HCT116 (cell line): ENCODE measurements around the gene MAGIX. TPM values are rescaled to one million over a fixed set of nuclear protein-coding genes. Genes with fewer than 3 reads are reported as not detected.

Source experiments
- ATAC-seq: fragments of 200-7000 bp; cut with Tn5 transposase; 2 replicates; pipeline ENCODE4 v1.9.1; 2020; ENCODE audit warnings: mild to moderate bottlenecking, moderate library complexity
- BruUV-seq: library from RNA; stranded (reverse); fragments of 400-500 nt; replicated peaks from 2 replicates; lab custom pipeline; 2021; lab: Mats Ljungman, UMichigan
- CTCF ChIA-PET: fragments of 300-600 bp; sonication (Branson Sonifier 250); formaldehyde crosslinking; loops from one replicate; lab custom pipeline; 2021; ENCODE audit warnings: antibody characterized with exemption; lab: Charles Lee
- POLR2A ChIA-PET: fragments of 300-600, 350-600 bp; sonication (Branson Sonifier 250); formaldehyde crosslinking; loops from one replicate; lab custom pipeline; 2021; ENCODE audit warnings: antibody characterized with exemption; lab: Charles Lee
- RAD21 ChIA-PET, 2 experiments: fragments of 300-600 bp; sonication (Branson Sonifier 250); formaldehyde crosslinking; loops; one replicate each; lab custom pipeline; 2023; ENCODE audit warnings: low total read pairs in 2 of 2; ENCODE audit not compliant: uncharacterized antibody in 2 of 2, unreplicated experiment in 2 of 2, low non-redundant PET in 1 of 2; lab: Charles Lee
- DNase-seq: peaks from one replicate; pipeline ENCODE4 v3.0.0-alpha.2; 2010; ENCODE audit warnings: low read depth, low spot score
- H2AFZ ChIP-seq: fragments of 200-600 bp; shearing (Covaris generic), sonication (generic); 2 replicates; pipeline ENCODE4 v1.6.1; 2017; ENCODE audit warnings: low read depth, mixed run types, mixed read lengths, antibody characterized with exemption, low read length; ENCODE audit not compliant: poor library complexity, severe bottlenecking
- H3K27ac ChIP-seq: 2 replicates; pipeline ENCODE4 v1.5.1; 2012; ENCODE audit warnings: low read depth, low read length
- H3K27me3 ChIP-seq: fragments of 200-600 bp; sonication (generic); 2 replicates; pipeline ENCODE4 v1.6.1; 2016; ENCODE audit warnings: mixed run types, low read length, mixed read lengths; ENCODE audit not compliant: insufficient read depth
- H3K36me3 ChIP-seq, 2 experiments: fragments of 200-500 bp in 1 of 2; fragments of 200-600 bp in 1 of 2; sonication (Bioruptor generic) in 1 of 2; sonication (generic) in 1 of 2; 2 replicates each; pipeline versions ENCODE4 v1.5.1 to v1.6.1; 2014 to 2016; ENCODE audit warnings: low read length in 2 of 2, inconsistent platforms in 1 of 2, mixed read lengths in 1 of 2, mixed run types in 1 of 2; ENCODE audit not compliant: insufficient read depth in 2 of 2, control insufficient read depth in 1 of 2
- H3K4me1 ChIP-seq, 2 experiments: fragments of 200-600 bp in 1 of 2; sonication (generic) in 1 of 2; 2 replicates each; pipeline versions ENCODE4 v1.5.1 to v1.6.1; 2012 to 2017; ENCODE audit warnings: low read length in 2 of 2, inconsistent platforms in 1 of 2, mild to moderate bottlenecking in 1 of 2, mixed read lengths in 1 of 2, mixed run types in 1 of 2, moderate library complexity in 1 of 2; ENCODE audit not compliant: insufficient read depth in 2 of 2, control insufficient read depth in 1 of 2
- H3K4me2 ChIP-seq: fragments of 200-600 bp; sonication (generic); 2 replicates; pipeline ENCODE4 v1.6.1; 2017; ENCODE audit warnings: mixed run types, low read length, mixed read lengths
- H3K4me3 ChIP-seq, 2 experiments: fragments of 200-600 bp in 1 of 2; sonication (generic) in 1 of 2; replicated peaks in 1 of 2; 2 replicates each; pipeline ENCODE4 v1.5.1; 2011 to 2016; ENCODE audit warnings: low read length in 2 of 2, control low read depth in 1 of 2, low read depth in 1 of 2, mild to moderate bottlenecking in 1 of 2, mixed read lengths in 1 of 2, mixed run types in 1 of 2
- H3K79me2 ChIP-seq: fragments of 200-600 bp; sonication (generic); 2 replicates; pipeline ENCODE4 v1.6.1; 2017; ENCODE audit warnings: mild to moderate bottlenecking, mixed run types, low read length, moderate library complexity, mixed read lengths; ENCODE audit not compliant: insufficient read depth
- H3K9ac ChIP-seq: fragments of 200-600 bp; sonication (generic); 2 replicates; pipeline ENCODE4 v1.6.1; 2016; ENCODE audit warnings: low read length, mixed read lengths
- H3K9me2 ChIP-seq: fragments of 200-600 bp; sonication (generic), shearing (Covaris generic); 2 replicates; pipeline ENCODE4 v1.6.1; 2017; ENCODE audit warnings: mixed run types, mild to moderate bottlenecking, moderate library complexity; ENCODE audit not compliant: insufficient read depth
- H3K9me3 ChIP-seq, 2 experiments: fragments of 200-500 bp in 1 of 2; fragments of 200-600 bp in 1 of 2; sonication (Bioruptor generic) in 1 of 2; sonication (generic) in 1 of 2; 2 replicates each; pipeline ENCODE4 v1.6.1; 2014 to 2017; ENCODE audit warnings: low read length in 2 of 2, mixed read lengths in 2 of 2, inconsistent platforms in 1 of 2, low read depth in 1 of 2, mild to moderate bottlenecking in 1 of 2, mixed run types in 1 of 2, moderate library complexity in 1 of 2; ENCODE audit not compliant: control insufficient read depth in 1 of 2, insufficient read depth in 1 of 2
- H4K20me1 ChIP-seq: fragments of 200-600 bp; sonication (generic), shearing (Covaris generic); 2 replicates; pipeline ENCODE4 v1.6.1; 2017; ENCODE audit warnings: mixed run types, mild to moderate bottlenecking, moderate library complexity; ENCODE audit not compliant: insufficient read depth
- CTCF ChIP-seq, 3 experiments: fragments of 200-600 bp in 1 of 3; sonication (generic) in 1 of 3; IDR thresholded peaks in 2 of 3; conservative IDR thresholded peaks in 1 of 3; 2 replicates each; pipeline ENCODE4 v1.5.1; 2012 to 2017; ENCODE audit warnings: low read depth in 2 of 3, low read length in 2 of 3, antibody characterized with exemption in 1 of 3, borderline replicate concordance in 1 of 3, control low read depth in 1 of 3, mild to moderate bottlenecking in 1 of 3, mixed read lengths in 1 of 3, mixed run types in 1 of 3, moderate library complexity in 1 of 3; ENCODE audit not compliant: insufficient read depth in 1 of 3
- SRF ChIP-seq: IDR thresholded peaks from 2 replicates; pipeline ENCODE4 v1.6.1; 2012; ENCODE audit warnings: low read depth
- TCF7L2 ChIP-seq: IDR thresholded peaks from 2 replicates; pipeline ENCODE4 v1.7.0; 2011; ENCODE audit warnings: borderline replicate concordance, inconsistent platforms; ENCODE audit not compliant: insufficient read depth, insufficient read length; ENCODE audit errors: extremely low read depth
- ZNF274 ChIP-seq: fragments of 200-500 bp; sonication (Bioruptor generic); IDR thresholded peaks from 2 replicates; pipeline ENCODE4 v1.6.1; 2014; ENCODE audit warnings: mild to moderate bottlenecking, low read depth, low read length, inconsistent platforms
- intact Hi-C: fragments of 100-400 bp; cut with micrococcal nuclease; formaldehyde crosslinking; loops from 2 replicates; pipeline ENCODE4 v1.10.0; 2022
- total RNA-seq: library from RNA; stranded (reverse); gene quantifications from one replicate; pipeline ENCODE4 v1.2.1, GENCODE V29; 2021; ENCODE audit not compliant: unreplicated experiment

MAGIX gene
- total RNA-seq, 1 experiment from 2014 or later, result 2.6 TPM

GRCh38 chrX:49192722-49193328 is 30.3 kb downstream of the MAGIX start:
- Histone ChIP-seq H4K20me1 (no peaks in the 10 kb centered on the region), H3K9ac (no peak overlapping the region), H3K27me3 (no peaks in the 10 kb centered on the region), H3K9me3 (no peaks in the 10 kb centered on the region), H3K4me3 (no peak overlapping the region), H3K9me2 (no peaks in the 10 kb centered on the region), H3K36me3 (no peaks in the 10 kb centered on the region), H3K4me2 (peak overlapping the region; percentile 78), H3K4me1 (peaks cover 14 to 23% of the 10 kb centered on the region in 2 experiments), H3K27ac (no peak overlapping the region), H3K79me2 (no peaks in the 10 kb centered on the region; the same call in 1 of the 2 replicates), H2AFZ (no peak overlapping the region)
- RAD21 ChIA-PET, result no interaction called here
- CTCF ChIA-PET, result interaction anchor here (0.8 to 1.5 kb wide), 9 partner anchors 8 to 646 kb away, joined by 3 to 6 read pairs (median 4); no protein-coding TSS in a partner anchor
- TF ChIP-seq CTCF (IDR thresholded peaks at IDR 0.05 in 2 of 3, conservative IDR thresholded peaks at IDR 0.05 in 1 of 3; ENCODE audit: borderline replicate concordance in 1 of 3, insufficient read depth in 1 of 3, low read depth in 2 of 3, low read length in 2 of 3), result peak in 2 of 3 experiments; percentile 64 to 67; a peak in 4 of 6 replicates
- no peak for TF ChIP-seq TCF7L2
- no TSS peak for BruUV-seq
- POLR2A ChIA-PET, result interaction anchor here (1.4 kb wide), 1 partner anchor 9 kb away, joined by 4 read pairs; no protein-coding TSS in a partner anchor
- ATAC-seq, result no peak
- intact Hi-C loops, result loop anchor here (1.0 to 10.0 kb wide), 3 partner anchors 7 to 642 kb away; partner anchors contain the start of gene SYP
- DNase-seq, result no peak

DNA sequence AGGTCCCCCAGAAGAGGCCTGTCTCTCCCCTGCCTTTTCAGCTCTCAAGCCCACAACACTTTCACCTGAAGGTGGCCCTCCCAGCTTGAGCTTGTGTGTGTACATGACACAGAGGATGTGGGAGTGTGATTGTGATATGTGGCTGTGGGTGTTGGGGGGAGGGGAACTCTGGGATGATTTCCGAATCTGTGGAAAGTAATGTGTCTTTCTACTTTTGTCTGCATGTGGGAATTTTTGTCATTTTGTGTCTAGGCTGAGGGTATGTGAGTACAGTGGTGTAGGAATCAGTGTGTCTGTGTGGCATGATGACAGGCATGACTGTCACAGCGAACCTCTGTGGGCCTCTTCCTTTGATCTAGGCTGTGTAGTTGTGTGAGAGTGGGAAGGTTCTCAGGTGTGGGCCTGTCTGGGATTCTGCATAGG is 31.0 kb downstream of the MAGIX start:
- POLR2A ChIA-PET, result interaction anchor here (1.4 kb wide), 1 partner anchor 9 kb away, joined by 4 read pairs; no protein-coding TSS in a partner anchor
- intact Hi-C loops, result loop anchor here (5.0 to 10.0 kb wide), 2 partner anchors 559 to 641 kb away; no protein-coding TSS in a partner anchor
- RAD21 ChIA-PET, result no interaction called here
- H3K4me3 ChIP-seq, result no peak overlapping the region
- no peak for TF ChIP-seq ZNF274
- TF ChIP-seq SRF, result no peak
- H3K4me1 ChIP-seq, result peaks cover 11 to 20% of the 10 kb centered on the region in 2 experiments
- ATAC-seq (no peak), DNase-seq (no peak)
- H3K9ac ChIP-seq, result no peak overlapping the region
- H3K4me2 ChIP-seq, result no peak overlapping the region
- H3K36me3 ChIP-seq, result no peaks in the 10 kb centered on the region
- no peaks in the 10 kb centered on the region for H3K27me3 ChIP-seq
- no peaks in the 10 kb centered on the region for H4K20me1 ChIP-seq
- H3K79me2 ChIP-seq, result no peaks in the 10 kb centered on the region; the same call in 1 of the 2 replicates
- H3K9me3 ChIP-seq, result no peaks in the 10 kb centered on the region
- H2AFZ ChIP-seq, result no peak overlapping the region
- BruUV-seq, result no TSS peak
- H3K9me2 ChIP-seq, result no peaks in the 10 kb centered on the region
- no peak overlapping the region for H3K27ac ChIP-seq
- CTCF ChIA-PET, result interaction anchor here (0.8 to 1.5 kb wide), 4 partner anchors 27 to 645 kb away, joined by 3 to 6 read pairs (median 4); no protein-coding TSS in a partner anchor
